SW 1271 (cell line): ENCODE measurements around the gene TRPC1.
"Not testable (repeated sequence)": the region's sequence is repeated elsewhere in the genome, so short reads cannot be mapped to it uniquely, and the experiment has no call there.

Experiments used
- DNase-seq, 2 experiments: peaks; one replicate each; lab custom pipeline; 2025; lab: John Stamatoyannopoulos, UW

Gene TRPC1

GRCh38 chr3:142723968-142724681 lies at the start of gene TRPC1:
Gene TRPC1 (plus strand): TSS chr3:142724034. CDS start chr3:142724560, 526 bp downstream.
- peak; percentile 37 to 82 for DNase-seq

- DNase-seq = no peak
Observed at GRCh38 chr3:142676151-142676550, 47.7 kb upstream of the TRPC1 start.

GRCh38 chr3:142680710-142681109 lies 43.1 kb upstream of the TRPC1 start:
- no peak for DNase-seq

GRCh38 chr3:142690613-142691012 lies 33.2 kb upstream of the TRPC1 start:
- DNase-seq = no peak

GRCh38 chr3:142691527-142691926 lies 32.3 kb upstream of the TRPC1 start:
- DNase-seq = no peak

- no peak for DNase-seq
Observed at GRCh38 chr3:142693136-142693853, 30.5 kb upstream of the TRPC1 start.

- no peak for DNase-seq
Observed at GRCh38 chr3:142694225-142694624, 29.6 kb upstream of the TRPC1 start.

- no peak for DNase-seq
Observed at GRCh38 chr3:142705198-142705597, 18.6 kb upstream of the TRPC1 start.

- DNase-seq = no peak
Observed at GRCh38 chr3:142706321-142707127, 17.3 kb upstream of the TRPC1 start.

GRCh38 chr3:142709207-142709606 lies 14.6 kb upstream of the TRPC1 start:
- no peak for DNase-seq

GRCh38 chr3:142714882-142715281 lies 9.0 kb upstream of the TRPC1 start:
- not testable (repeated sequence) for DNase-seq

GRCh38 chr3:142716102-142716501 lies 7.7 kb upstream of the TRPC1 start:
- DNase-seq = no peak

- DNase-seq = no peak
Observed at GRCh38 chr3:142723665-142723967, 218 bp upstream of the TRPC1 start.

GRCh38 chr3:142724682-142725356 lies 985 bp downstream of the TRPC1 start:
- peak; percentile 15 to 67 for DNase-seq

GRCh38 chr3:142725357-142725739 lies 1.5 kb downstream of the TRPC1 start:
- DNase-seq = no peak

GRCh38 chr3:142726017-142726416 lies 2.2 kb downstream of the TRPC1 start:
- DNase-seq = no peak

- DNase-seq = no peak
Observed at GRCh38 chr3:142732066-142732465, 8.2 kb downstream of the TRPC1 start.

- no peak for DNase-seq
Observed at GRCh38 chr3:142734834-142735233, 11.0 kb downstream of the TRPC1 start.

GRCh38 chr3:142735462-142735861 lies 11.6 kb downstream of the TRPC1 start:
- no peak for DNase-seq

GRCh38 chr3:142738396-142738795 lies 14.6 kb downstream of the TRPC1 start:
- DNase-seq = no peak

- DNase-seq = no peak
Observed at GRCh38 chr3:142746646-142747045, 22.8 kb downstream of the TRPC1 start.

GRCh38 chr3:142750531-142750930 lies 26.7 kb downstream of the TRPC1 start:
- not testable (repeated sequence) for DNase-seq
